H1 (cell line): ENCODE measurements around the gene ZSCAN12. TPM values are rescaled to one million over a fixed set of nuclear protein-coding genes. Genes with fewer than 3 reads are reported as not detected.

Experiments
- polyA plus RNA-seq, 7 experiments: library from polyadenylated mRNA; depleted of rRNA in 3 of 7; stranded (reverse) in 5 of 7; unstranded in 2 of 7; fragments of >200 nt in 5 of 7; fragments of 200-250 nt in 2 of 7; gene quantifications; 1 replicate in 5 of 7; 2 replicates in 1 of 7; 4 replicates in 1 of 7; pipeline versions ENCODE4 v1.2.1 to v1.2.3, GENCODE V29; 2011 to 2013; ENCODE audit warnings: missing spikeins in 2 of 7, mixed read lengths in 2 of 7
- small RNA-seq: library from polyadenylated mRNA; stranded (forward); fragments of <200 nt; extraction: miRNeasy Mini kit (QIAGEN cat#:217004); gene quantifications from one replicate; pipeline ENCODE3, GENCODE V24; 2013; ENCODE audit not compliant: insufficient read depth
- total RNA-seq: library from RNA; stranded (reverse); fragmentation: NEBNext Ultra II Directional; extraction: Animal tissue kit (Norgen Biotek cat#: 25700); gene quantifications from 2 replicates; pipeline ENCODE4 v1.2.1, GENCODE V29; 2021

The ZSCAN12 gene
- total and polyA plus RNA-seq, 2 of the 8 experiments (the other 6 are each of a cell fraction or from before 2014, with no cell fraction given): 2.2 to 9.6 TPM

Small RNAs within 50 kb of the gene (small RNA-seq; reads per million reads assigned to genes)
- not detected for gene RNU2-45P

Other genes starting within 250 kb of the ZSCAN12 start
- gene ZSCAN9, start 174.5 kb downstream of the ZSCAN12 start, total RNA-seq: 13.1 and 13.6 TPM in 2 replicates
- 7.0 and 10.8 TPM in 2 replicates for gene ZSCAN9, start 174.5 kb downstream of the ZSCAN12 start, polyA plus RNA-seq (2011; rRNA removed)
- gene ZKSCAN4, start 147.5 kb downstream of the ZSCAN12 start, total RNA-seq: 6.6 TPM in 2 replicates
- gene ZKSCAN4, start 147.5 kb downstream of the ZSCAN12 start, polyA plus RNA-seq (2011; rRNA removed): 1.4 and 2.2 TPM in 2 replicates
- not detected in 2 replicates for gene NKAPL, start 140.4 kb downstream of the ZSCAN12 start, total RNA-seq
- gene NKAPL, start 140.4 kb downstream of the ZSCAN12 start, polyA plus RNA-seq (2011; rRNA removed): 0.05 and 0.08 TPM in 2 replicates
- gene ZSCAN26, start 132.6 kb downstream of the ZSCAN12 start, total RNA-seq: 8.2 and 8.5 TPM in 2 replicates
- gene ZSCAN26, start 132.6 kb downstream of the ZSCAN12 start, polyA plus RNA-seq (2011; rRNA removed): 3.8 and 7.0 TPM in 2 replicates
- 7.6 and 9.2 TPM in 2 replicates for gene PGBD1, start 118.2 kb downstream of the ZSCAN12 start, total RNA-seq
- 2.3 and 2.5 TPM in 2 replicates for gene PGBD1, start 118.2 kb downstream of the ZSCAN12 start, polyA plus RNA-seq (2011; rRNA removed)
- 7.0 and 8.8 TPM in 2 replicates for gene ZSCAN31, start 63.6 kb downstream of the ZSCAN12 start, total RNA-seq
- gene ZSCAN31, start 63.6 kb downstream of the ZSCAN12 start, polyA plus RNA-seq (2011; rRNA removed): 1.2 and 1.9 TPM in 2 replicates
- 9.2 and 9.8 TPM in 2 replicates for gene ZKSCAN3, start 49.8 kb downstream of the ZSCAN12 start, total RNA-seq
- 2.7 TPM in 2 replicates for gene ZKSCAN3, start 49.8 kb downstream of the ZSCAN12 start, polyA plus RNA-seq (2011; rRNA removed)
- gene ZSCAN23, start 43.7 kb upstream of the ZSCAN12 start, total RNA-seq: 4.2 and 5.3 TPM in 2 replicates
- 0.61 and 0.74 TPM in 2 replicates for gene ZSCAN23, start 43.7 kb upstream of the ZSCAN12 start, polyA plus RNA-seq (2011; rRNA removed)
- not detected in 2 replicates for gene GPX6, start 116.0 kb upstream of the ZSCAN12 start, total RNA-seq
- gene GPX6, start 116.0 kb upstream of the ZSCAN12 start, polyA plus RNA-seq (2011; rRNA removed): not detected in 2 replicates
- not detected in 2 replicates for gene GPX5, start 126.1 kb upstream of the ZSCAN12 start, total RNA-seq
- gene GPX5, start 126.1 kb upstream of the ZSCAN12 start, polyA plus RNA-seq (2011; rRNA removed): 0.08 TPM in 1 of 2 replicates, not detected in the other